ENCODE measurements around the gene TRPM5.

GRCh38 chr11:2412323-2412722 lies 32.0 kb downstream of the TRPM5 start:
- no peak for TF ChIP-seq POLR2A (IDR thresholded peaks at IDR 0.05)
- TF ChIP-seq, protein P1, sequence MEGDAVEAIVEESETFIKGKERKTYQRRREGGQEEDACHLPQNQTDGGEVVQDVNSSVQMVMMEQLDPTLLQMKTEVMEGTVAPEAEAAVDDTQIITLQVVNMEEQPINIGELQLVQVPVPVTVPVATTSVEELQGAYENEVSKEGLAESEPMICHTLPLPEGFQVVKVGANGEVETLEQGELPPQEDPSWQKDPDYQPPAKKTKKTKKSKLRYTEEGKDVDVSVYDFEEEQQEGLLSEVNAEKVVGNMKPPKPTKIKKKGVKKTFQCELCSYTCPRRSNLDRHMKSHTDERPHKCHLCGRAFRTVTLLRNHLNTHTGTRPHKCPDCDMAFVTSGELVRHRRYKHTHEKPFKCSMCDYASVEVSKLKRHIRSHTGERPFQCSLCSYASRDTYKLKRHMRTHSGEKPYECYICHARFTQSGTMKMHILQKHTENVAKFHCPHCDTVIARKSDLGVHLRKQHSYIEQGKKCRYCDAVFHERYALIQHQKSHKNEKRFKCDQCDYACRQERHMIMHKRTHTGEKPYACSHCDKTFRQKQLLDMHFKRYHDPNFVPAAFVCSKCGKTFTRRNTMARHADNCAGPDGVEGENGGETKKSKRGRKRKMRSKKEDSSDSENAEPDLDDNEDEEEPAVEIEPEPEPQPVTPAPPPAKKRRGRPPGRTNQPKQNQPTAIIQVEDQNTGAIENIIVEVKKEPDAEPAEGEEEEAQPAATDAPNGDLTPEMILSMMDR (IDR thresholded peaks at IDR 0.05) = no peak

All from transverse colon (tissue), 3 donors.